HG02763 (cell line): ENCODE measurements around the gene PRRC2B.
"Not testable (repeated sequence)": the region's sequence is repeated elsewhere in the genome, so short reads cannot be mapped to it uniquely, and the experiment has no call there.

Experiments
- ATAC-seq: cut with Tn5 transposase; IDR thresholded peaks from one replicate; pipeline ENCODE4 v1.9.1; 2021; ENCODE audit warnings: mild to moderate bottlenecking, moderate library complexity; ENCODE audit not compliant: unreplicated experiment

PRRC2B gene

GRCh38 chr9:131511880-131512279 lies 118.0 kb downstream of the PRRC2B start:
- ATAC-seq = no peak

GRCh38 chr9:131513177-131513576 lies 119.3 kb downstream of the PRRC2B start:
- no peak for ATAC-seq

GRCh38 chr9:131515559-131516031 lies 121.7 kb downstream of the PRRC2B start:
- not testable (repeated sequence) for ATAC-seq

- ATAC-seq = no peak
These were observed 122.2 kb downstream of the PRRC2B start for GRCh38 chr9:131516100-131516499.

- no peak for ATAC-seq
These were observed 123.0 kb downstream of the PRRC2B start for GRCh38 chr9:131516930-131517329.

- no peak for ATAC-seq
These were observed 123.9 kb downstream of the PRRC2B start for GRCh38 chr9:131517761-131518190.

- ATAC-seq = no peak
These were observed 124.7 kb downstream of the PRRC2B start for GRCh38 chr9:131518553-131518952.

GRCh38 chr9:131520503-131520902 lies 126.6 kb downstream of the PRRC2B start:
- no peak for ATAC-seq

- ATAC-seq = no peak
These were observed 127.3 kb downstream of the PRRC2B start for GRCh38 chr9:131521203-131521602.

GRCh38 chr9:131521822-131522221 lies 127.9 kb downstream of the PRRC2B start:
- ATAC-seq = no peak

GRCh38 chr9:131522257-131523085 lies 128.6 kb downstream of the PRRC2B start:
- ATAC-seq = no peak

- no peak for ATAC-seq
These were observed 129.2 kb downstream of the PRRC2B start for GRCh38 chr9:131523086-131523388.

GRCh38 chr9:131523451-131524435 lies 129.9 kb downstream of the PRRC2B start:
- no peak for ATAC-seq

- no peak for ATAC-seq
These were observed 130.9 kb downstream of the PRRC2B start for GRCh38 chr9:131524665-131525315.

GRCh38 chr9:131525643-131526565 lies 132.0 kb downstream of the PRRC2B start:
- ATAC-seq = no peak

- ATAC-seq = no peak
These were observed 134.3 kb downstream of the PRRC2B start for GRCh38 chr9:131528186-131528585.

GRCh38 chr9:131528886-131529505 lies 135.1 kb downstream of the PRRC2B start:
- no peak for ATAC-seq

GRCh38 chr9:131529597-131530545 lies 136.0 kb downstream of the PRRC2B start:
- no peak for ATAC-seq

- no peak for ATAC-seq
These were observed 136.6 kb downstream of the PRRC2B start for GRCh38 chr9:131530546-131530919.
